GM12864 (cell line): ENCODE results near the gene COQ4.

Source experiments
- DNase-seq: peaks from one replicate; pipeline ENCODE4 v3.0.0-alpha.2; 2011; ENCODE audit warnings: low read depth
- H3K4me3 ChIP-seq: 2 replicates; pipeline ENCODE4 v1.5.1; 2011; ENCODE audit warnings: mild to moderate bottlenecking, low read depth, low read length, control low read depth
- TF ChIP-seq, protein P1 (sequence below): IDR thresholded peaks from 2 replicates; pipeline ENCODE4 v1.5.1; 2011; ENCODE audit warnings: low read depth, mild to moderate bottlenecking, moderate library complexity, low read length, control low read depth, inconsistent platforms; ENCODE audit errors: missing control alignments

COQ4 gene

DNA sequence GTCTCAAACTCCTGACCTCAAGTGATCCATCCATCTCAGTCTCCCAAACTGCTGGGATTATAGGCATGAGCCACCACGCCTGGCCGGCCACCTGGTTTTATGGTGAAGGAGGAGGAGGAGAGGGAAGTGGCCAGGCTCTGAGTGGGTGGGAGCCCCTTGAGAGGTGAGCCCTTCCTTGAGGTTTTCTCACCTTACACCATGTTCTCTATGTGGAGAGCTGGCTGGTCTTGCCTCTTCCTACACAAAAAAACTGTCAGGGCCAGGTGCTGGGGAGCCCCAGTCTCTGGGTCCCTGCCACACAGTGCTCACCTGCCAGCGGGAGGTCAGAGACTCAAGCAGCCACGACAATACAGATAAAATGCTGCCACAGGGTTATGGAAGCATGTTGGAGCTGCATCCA is 28.5 kb upstream of the COQ4 start:
- no peak overlapping the region for H3K4me3 ChIP-seq
- DNase-seq: no peak
- TF ChIP-seq, protein P1, sequence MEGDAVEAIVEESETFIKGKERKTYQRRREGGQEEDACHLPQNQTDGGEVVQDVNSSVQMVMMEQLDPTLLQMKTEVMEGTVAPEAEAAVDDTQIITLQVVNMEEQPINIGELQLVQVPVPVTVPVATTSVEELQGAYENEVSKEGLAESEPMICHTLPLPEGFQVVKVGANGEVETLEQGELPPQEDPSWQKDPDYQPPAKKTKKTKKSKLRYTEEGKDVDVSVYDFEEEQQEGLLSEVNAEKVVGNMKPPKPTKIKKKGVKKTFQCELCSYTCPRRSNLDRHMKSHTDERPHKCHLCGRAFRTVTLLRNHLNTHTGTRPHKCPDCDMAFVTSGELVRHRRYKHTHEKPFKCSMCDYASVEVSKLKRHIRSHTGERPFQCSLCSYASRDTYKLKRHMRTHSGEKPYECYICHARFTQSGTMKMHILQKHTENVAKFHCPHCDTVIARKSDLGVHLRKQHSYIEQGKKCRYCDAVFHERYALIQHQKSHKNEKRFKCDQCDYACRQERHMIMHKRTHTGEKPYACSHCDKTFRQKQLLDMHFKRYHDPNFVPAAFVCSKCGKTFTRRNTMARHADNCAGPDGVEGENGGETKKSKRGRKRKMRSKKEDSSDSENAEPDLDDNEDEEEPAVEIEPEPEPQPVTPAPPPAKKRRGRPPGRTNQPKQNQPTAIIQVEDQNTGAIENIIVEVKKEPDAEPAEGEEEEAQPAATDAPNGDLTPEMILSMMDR: no peak

DNA sequence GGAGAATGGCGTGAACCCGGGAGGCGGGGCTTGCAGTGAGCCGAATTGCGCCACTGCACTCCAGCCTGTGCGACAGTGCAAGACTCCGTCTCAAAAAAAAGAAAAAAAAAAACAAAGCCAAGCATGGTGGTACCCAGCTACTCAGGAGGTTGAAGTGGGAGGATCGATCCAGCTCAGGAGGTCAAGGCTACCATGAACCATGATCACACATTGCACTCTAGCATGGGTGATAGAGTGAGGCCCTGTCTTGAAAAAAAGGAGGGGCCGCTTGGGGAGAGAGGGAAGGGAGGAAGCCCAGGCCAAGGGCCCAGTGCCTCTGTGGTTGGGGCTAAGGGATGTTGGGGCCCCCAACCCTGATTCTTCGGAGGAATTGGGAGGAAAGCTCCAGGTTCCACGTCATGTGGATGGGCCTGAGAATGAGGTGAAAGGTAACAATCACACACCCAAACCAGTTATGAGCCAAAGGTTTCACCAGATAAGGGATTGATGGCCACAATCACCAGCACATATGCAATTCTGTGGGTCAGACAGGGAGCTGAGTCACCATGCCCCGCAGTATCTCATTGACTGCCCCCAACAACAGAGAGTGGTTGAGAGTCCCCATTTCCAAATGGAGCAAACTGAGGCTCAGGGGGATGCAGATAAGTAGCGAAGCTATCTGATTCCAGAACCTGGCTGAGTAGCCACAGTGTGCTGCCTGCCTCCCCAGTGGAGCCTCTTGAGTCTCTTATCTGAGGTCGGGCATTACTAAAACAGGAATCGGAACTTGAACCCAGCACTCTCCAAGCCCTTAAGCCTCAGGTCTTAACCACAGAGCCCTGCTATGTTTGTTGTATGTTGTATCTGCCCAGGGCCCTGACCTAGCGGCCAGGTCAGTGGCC is 26.1 kb upstream of the COQ4 start:
- no peak for DNase-seq
- no peak overlapping the region for H3K4me3 ChIP-seq
- TF ChIP-seq, protein P1: no peak

DNA sequence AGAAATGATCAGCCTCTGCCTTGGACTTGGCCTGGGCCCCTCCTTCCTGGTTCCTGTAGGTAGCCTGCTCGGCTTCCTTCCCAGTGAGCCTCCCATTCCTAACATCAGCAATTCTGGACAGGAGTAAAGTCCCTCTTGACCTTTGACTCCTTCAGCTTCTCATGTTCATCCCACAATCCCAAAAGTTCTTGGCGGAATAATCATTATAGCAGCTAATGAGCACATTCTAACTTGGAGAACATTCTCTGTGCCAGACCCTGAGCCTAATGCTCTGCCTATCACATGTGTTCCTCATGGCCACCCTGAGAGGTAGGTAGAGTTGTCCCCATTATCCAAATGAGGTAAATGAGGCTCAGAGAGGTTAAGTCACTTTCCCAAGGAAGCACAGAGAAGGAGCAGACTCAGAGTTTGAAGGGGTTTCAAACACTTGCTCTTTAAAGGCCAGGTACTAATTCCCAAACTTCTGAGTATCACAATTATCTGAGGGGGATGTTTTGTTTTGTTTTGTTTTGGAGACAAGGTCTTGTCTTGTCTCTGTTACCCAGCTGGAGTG is 25.3 kb upstream of the COQ4 start:
- no peak overlapping the region for H3K4me3 ChIP-seq
- TF ChIP-seq, protein P1: no peak
- no peak for DNase-seq

DNA sequence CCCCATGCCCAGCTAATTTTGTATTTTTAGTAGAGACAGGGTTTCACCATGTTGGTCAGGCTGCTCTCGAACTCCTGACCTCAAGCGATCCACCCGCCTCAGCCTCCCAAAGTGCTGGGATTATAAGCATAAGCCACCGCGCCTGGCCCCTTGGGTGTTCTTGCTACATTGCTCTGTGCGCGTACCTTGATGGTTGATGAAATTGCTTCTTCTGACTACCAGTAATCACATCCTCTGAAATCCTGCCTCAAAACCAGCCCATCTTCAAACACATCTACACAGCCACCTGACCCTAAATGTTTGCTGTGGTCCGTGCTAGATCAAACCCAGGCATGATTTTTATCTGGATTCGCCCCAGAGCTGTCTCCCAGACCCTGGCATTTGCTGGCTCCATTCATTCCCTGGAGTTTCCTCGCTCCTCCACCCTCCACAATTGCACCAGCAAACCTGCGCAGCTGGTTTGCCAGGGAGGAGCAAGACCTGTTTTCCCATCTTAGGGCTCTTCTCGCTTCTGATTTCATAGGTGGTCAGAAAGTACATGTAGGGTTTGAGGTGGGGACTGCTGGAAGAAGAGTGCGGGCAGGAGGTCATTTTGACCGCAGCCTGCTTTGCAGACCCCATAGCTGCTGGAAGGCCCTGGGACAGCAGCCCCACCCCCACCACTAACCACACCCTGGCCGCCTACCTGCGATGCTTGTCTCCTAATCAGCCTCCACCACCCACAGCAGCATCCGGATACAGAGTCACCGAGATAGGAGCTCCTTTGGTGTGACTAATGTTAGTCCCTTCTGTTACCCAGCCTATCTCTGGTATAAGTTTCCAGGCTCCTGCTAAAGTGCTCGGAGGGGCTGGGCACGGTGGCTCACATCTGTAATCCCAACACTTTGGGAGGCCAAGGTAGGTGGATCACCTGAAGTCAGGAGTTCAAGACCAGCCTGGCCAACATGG is 23.8 kb upstream of the COQ4 start:
- H3K4me3 ChIP-seq: no peak overlapping the region
- DNase-seq: no peak
- TF ChIP-seq, protein P1: no peak

DNA sequence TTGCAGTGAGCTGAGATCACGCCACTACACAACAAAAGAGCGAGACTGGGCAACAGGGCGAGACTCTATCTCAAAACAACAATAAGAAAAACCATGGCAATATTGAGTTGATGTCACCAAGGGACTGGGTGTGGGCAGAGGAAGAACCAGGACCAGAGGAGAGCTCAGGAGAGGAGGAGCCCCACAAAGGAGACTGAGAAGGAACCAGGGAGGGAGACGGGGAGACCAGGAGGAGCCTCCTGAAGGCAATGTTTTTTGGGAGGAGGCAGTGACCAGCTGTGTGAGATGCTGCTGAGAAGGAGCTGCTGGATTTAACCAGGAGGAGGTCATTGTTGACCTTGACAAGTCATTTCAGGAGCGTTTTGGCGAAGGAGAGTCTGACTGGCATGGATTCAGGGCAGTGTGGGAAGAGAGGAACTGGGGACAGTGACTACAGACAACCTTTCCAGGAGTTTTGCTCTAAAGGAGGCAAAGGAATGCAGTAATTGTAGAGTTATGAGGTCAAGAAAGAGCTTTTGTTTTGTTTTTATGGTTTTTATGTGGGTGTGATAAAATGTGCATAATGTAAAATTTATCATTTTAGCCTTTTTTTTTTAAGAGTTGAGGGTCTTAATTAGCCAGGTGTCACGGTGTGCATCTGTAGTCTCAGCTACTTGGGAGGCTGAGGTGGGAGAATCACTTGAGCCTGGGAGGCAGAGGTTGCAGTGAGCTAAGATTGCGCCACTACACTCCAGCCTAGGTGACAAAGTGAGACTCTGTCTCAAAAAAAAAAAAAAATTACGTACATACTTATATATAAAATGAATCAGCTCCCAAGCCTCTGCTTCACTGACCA is 18.3 kb upstream of the COQ4 start:
- TF ChIP-seq, protein P1: no peak
- no peak overlapping the region for H3K4me3 ChIP-seq
- no peak for DNase-seq

DNA sequence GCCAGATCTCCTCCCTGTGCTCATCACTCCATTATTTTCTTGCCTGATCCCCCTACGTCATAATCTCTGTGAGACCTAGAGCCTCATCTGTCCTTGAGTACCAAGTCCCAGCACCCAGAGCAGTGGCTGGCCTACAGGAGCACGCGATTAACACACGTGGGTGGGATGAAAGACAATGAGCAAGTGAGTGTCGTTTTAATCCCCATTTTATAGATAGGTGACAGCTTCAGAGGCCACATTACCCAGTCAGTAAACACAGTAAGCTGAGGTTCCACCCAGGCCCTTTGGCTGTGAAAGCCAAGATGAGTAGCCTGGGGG is 17.7 kb upstream of the COQ4 start:
- TF ChIP-seq, protein P1: no peak
- no peak for DNase-seq
- no peak overlapping the region for H3K4me3 ChIP-seq
